Natural killer cell (primary cell): ENCODE measurements around the gene MT1B. TPM values are rescaled to one million over a fixed set of nuclear protein-coding genes. Genes with fewer than 3 reads are reported as not detected.
"Not testable (repeated sequence)": the region's sequence is repeated elsewhere in the genome, so short reads cannot be mapped to it uniquely, and the experiment has no call there.

Experiments
- ATAC-seq, 3 donors: fragments of 150-1000 bp in 2 of 3; fragments of 200-7000 bp in 1 of 3; cut with Tn5 transposase; 1 replicate in 1 of 3; 2 replicates in 2 of 3; pipeline ENCODE4 v1.10.0; 2021; ENCODE audit warnings: mild to moderate bottlenecking in 2 of 3, moderate library complexity in 2 of 3
- DNase-seq, 2 donors: peaks; one replicate each; pipeline versions ENCODE4 v3.0.0 to v3.0.0-alpha.2; 2013 to 2021; ENCODE audit warnings: mixed read lengths in 1 of 2
- H3K27ac ChIP-seq: one replicate; pipeline ENCODE4 v1.5.1; 2013; ENCODE audit warnings: mild to moderate bottlenecking, low read length
- H3K27me3 ChIP-seq: one replicate; pipeline ENCODE4 v1.6.1; 2013; ENCODE audit warnings: low read length; ENCODE audit not compliant: control insufficient read depth, insufficient read depth
- H3K36me3 ChIP-seq: one replicate; pipeline ENCODE4 v1.6.1; 2013; ENCODE audit warnings: low read length; ENCODE audit not compliant: control insufficient read depth, insufficient read depth
- H3K4me1 ChIP-seq: one replicate; pipeline ENCODE4 v1.6.1; 2013; ENCODE audit warnings: low read length; ENCODE audit not compliant: control insufficient read depth, insufficient read depth
- H3K4me3 ChIP-seq: one replicate; pipeline ENCODE4 v1.5.1; 2013; ENCODE audit warnings: low read length
- H3K9me3 ChIP-seq: one replicate; pipeline ENCODE4 v1.6.1; 2013; ENCODE audit warnings: low read length; ENCODE audit not compliant: control insufficient read depth, insufficient read depth
- H3K27ac Mint-ChIP-seq, 2 donors: one replicate each; pipeline ENCODE4 v1.8.0; 2022; ENCODE audit warnings: mild to moderate bottlenecking in 2 of 2, mixed read lengths in 2 of 2, moderate library complexity in 1 of 2
- H3K27me3 Mint-ChIP-seq, 2 donors: one replicate each; pipeline ENCODE4 v1.8.0; 2022; ENCODE audit warnings: low read depth in 2 of 2, mixed read lengths in 2 of 2
- H3K36me3 Mint-ChIP-seq: one replicate; pipeline ENCODE4 v1.8.0; 2022; ENCODE audit warnings: mixed read lengths
- H3K4me1 Mint-ChIP-seq, 2 donors: one replicate each; pipeline ENCODE4 v1.8.0; 2022; ENCODE audit warnings: mixed read lengths in 2 of 2
- H3K4me3 Mint-ChIP-seq: one replicate; pipeline ENCODE4 v1.8.0; 2022; ENCODE audit warnings: mild to moderate bottlenecking, moderate library complexity, mixed read lengths
- H3K9me3 Mint-ChIP-seq, 2 donors: one replicate each; pipeline ENCODE4 v1.8.0; 2022; ENCODE audit warnings: mixed read lengths in 2 of 2
- CTCF ChIP-seq: fragments of 200-600 bp; IDR thresholded peaks from one replicate; pipeline ENCODE4 v1.8.0; 2022; ENCODE audit warnings: antibody characterized with exemption
- WGBS: methylation state at CpG from one replicate; pipeline ENCODE4 v1.1.7; 2013; ENCODE audit warnings: missing lambda C conversion rate; ENCODE audit not compliant: insufficient coverage; 5-methylcytosine and 5-hydroxymethylcytosine counted together
- intact Hi-C: fragments of 100-400 bp; cut with micrococcal nuclease; formaldehyde crosslinking; loops from one replicate; pipeline ENCODE4 v1.14.2; 2022
- total RNA-seq, 4 donors: library from RNA; stranded (reverse); fragments of 120-200 nt in 1 of 4; gene quantifications; one replicate each; pipeline versions ENCODE4 v1.2.3 to v1.2.4, GENCODE V29; 2013 to 2022

MT1B gene
- total RNA-seq, 3 donors from 2014 or later (not counting 1 experiment from before 2014, with no cell fraction given): not detected

- H3K9me3 Mint-ChIP-seq: no peaks in the 10 kb centered on the region
- intact Hi-C loops: no loop called here
- no peak overlapping the region for H3K27ac Mint-ChIP-seq
- Histone ChIP-seq H3K4me1 (peaks cover 19% of the 10 kb centered on the region), H3K27me3 (peaks cover 14% of the 10 kb centered on the region), H3K4me3 (no peak overlapping the region), H3K27ac (no peak overlapping the region), H3K36me3 (no peaks in the 10 kb centered on the region), H3K9me3 (no peaks in the 10 kb centered on the region)
- H3K27me3 Mint-ChIP-seq: peaks cover 34 to 53% of the 10 kb centered on the region in 2 donors
- ATAC-seq (no peak), DNase-seq (no peak)
- TF ChIP-seq CTCF: no peak
- no peaks in the 10 kb centered on the region for H3K36me3 Mint-ChIP-seq
- no peak overlapping the region for H3K4me3 Mint-ChIP-seq
- WGBS: 94% methylated on average over 7 of the region's 8 CpGs
- peaks cover 7 to 17% of the 10 kb centered on the region in 2 donors for H3K4me1 Mint-ChIP-seq
Measured at GRCh38 chr16:56620339-56620897, 31.3 kb upstream of the MT1B start.

GRCh38 chr16:56621665-56622445 lies 29.8 kb upstream of the MT1B start:
- H3K9me3 Mint-ChIP-seq: not testable (repeated sequence)
- WGBS: 83% methylated on average over 4 of the region's 4 CpGs
- peaks cover 42 to 60% of the 10 kb centered on the region in 2 donors for H3K27me3 Mint-ChIP-seq

GRCh38 chr16:56623184-56623583 lies 28.5 kb upstream of the MT1B start:
- ATAC-seq, H3K9me3 ChIP-seq, H3K36me3 Mint-ChIP-seq, DNase-seq, H3K9me3 Mint-ChIP-seq, H3K27ac Mint-ChIP-seq, intact Hi-C loops, H3K27ac ChIP-seq, H3K4me3 Mint-ChIP-seq, H3K4me3 ChIP-seq, H3K36me3 ChIP-seq: not testable (repeated sequence)
- Mint-ChIP-seq H3K4me1 (peaks cover 7 to 13% of the 10 kb centered on the region in 2 donors), H3K27me3 (peaks cover 40 to 52% of the 10 kb centered on the region in 2 donors)
- Histone ChIP-seq H3K27me3 (peaks cover 18% of the 10 kb centered on the region), H3K4me1 (peaks cover 17% of the 10 kb centered on the region)
- WGBS: 96% methylated on average over 5 of the region's 5 CpGs

More at GRCh38 chr16:56621665-56622445, 29.8 kb upstream of the MT1B start:
- H3K4me1 Mint-ChIP-seq: peaks cover 7 to 22% of the 10 kb centered on the region in 2 donors
- H3K27ac Mint-ChIP-seq, H3K36me3 Mint-ChIP-seq, DNase-seq, H3K27ac ChIP-seq, intact Hi-C loops, ATAC-seq, H3K4me3 ChIP-seq, H3K4me3 Mint-ChIP-seq, H3K36me3 ChIP-seq, H3K9me3 ChIP-seq: not testable (repeated sequence)
- Histone ChIP-seq H3K27me3 (peaks cover 21% of the 10 kb centered on the region), H3K4me1 (peaks cover 25% of the 10 kb centered on the region)

- no peaks in the 10 kb centered on the region for H3K9me3 ChIP-seq
- Mint-ChIP-seq H3K27me3 (peaks cover 38 to 54% of the 10 kb centered on the region in 2 donors), H3K4me1 (peaks cover 7 to 13% of the 10 kb centered on the region in 2 donors), H3K36me3 (no peaks in the 10 kb centered on the region), H3K27ac (no peak overlapping the region), H3K9me3 (no peaks in the 10 kb centered on the region), H3K4me3 (no peak overlapping the region)
- no peak for DNase-seq
- no peak overlapping the region for H3K4me3 ChIP-seq
- no peak overlapping the region for H3K27ac ChIP-seq
- peaks cover 15% of the 10 kb centered on the region for H3K27me3 ChIP-seq
- peaks cover 17% of the 10 kb centered on the region for H3K4me1 ChIP-seq
- H3K36me3 ChIP-seq: no peaks in the 10 kb centered on the region
- 100% methylated on average over 2 of the region's 2 CpGs for WGBS
- TF ChIP-seq CTCF: no peak
- intact Hi-C loops: no loop called here
- ATAC-seq: no peak
Measured at GRCh38 chr16:56623637-56624036, 28.0 kb upstream of the MT1B start.
